Measurements from ENCODE around the gene CSNK2A1. TPM values are rescaled to one million over a fixed set of nuclear protein-coding genes. Genes with fewer than 3 reads are reported as not detected.

Gene CSNK2A1
- total and polyA plus RNA-seq, 2 of the 8 experiments (the other 6 are each of a cell fraction or from before 2014, with no cell fraction given): 117 to 260 TPM

DNA sequence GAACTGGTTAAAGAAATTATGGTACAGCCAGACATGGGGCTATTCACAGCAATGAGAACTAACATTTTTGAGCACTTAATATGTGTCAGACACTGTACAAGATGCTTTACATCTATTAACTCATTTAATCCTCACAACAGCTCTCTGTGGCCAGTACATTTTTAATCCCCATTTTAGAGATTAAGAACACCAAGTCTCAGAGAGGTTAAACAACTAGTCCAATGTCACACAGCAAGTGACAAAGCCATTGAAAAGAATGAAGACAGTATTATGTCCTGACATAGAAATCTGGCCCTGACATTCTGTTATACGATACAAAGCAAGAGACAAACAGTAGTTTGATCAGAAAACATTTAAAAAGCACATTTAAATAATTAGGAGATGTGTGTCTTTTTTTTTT is 3.8 kb upstream of the CSNK2A1 start:
- no peak overlapping the region for H3K4me2 ChIP-seq (ENCODE audit: insufficient read depth in 1 of 2, low read depth in 2 of 2, low read length in 2 of 2)
- H3K18ac ChIP-seq (ENCODE audit: extremely low read depth, low read length): no peak overlapping the region
- FAIRE-seq: no peak
- no peak overlapping the region for H3K23ac ChIP-seq (ENCODE audit: insufficient read length)
- H4K8ac ChIP-seq (ENCODE audit: extremely low read depth, insufficient read depth, low read length): no peak overlapping the region
- H4K20me1 ChIP-seq (replicated peaks in 1 of 2; ENCODE audit: control insufficient read depth in 1 of 2, insufficient read depth in 2 of 2, low read length in 2 of 2): no peaks in the 10 kb centered on the region
- H3K36me3 ChIP-seq (ENCODE audit: control insufficient read depth in 2 of 4, insufficient read depth in 4 of 4, low read length in 3 of 4): no peaks in the 10 kb centered on the region
- H4K5ac ChIP-seq (ENCODE audit: insufficient read length, low read depth, low read length): no peak overlapping the region
- H2AK5ac ChIP-seq (ENCODE audit: low read depth, low read length): no peak overlapping the region
- H2BK12ac ChIP-seq (ENCODE audit: low read depth, low read length): no peak overlapping the region
- peaks cover 4% of the 10 kb centered on the region for H3K23me2 ChIP-seq (ENCODE audit: low read depth, low read length)
- no peak overlapping the region for H3K27ac ChIP-seq (ENCODE audit: low read depth, low read length)
- no peak for DNase-seq (ENCODE audit: low read depth in 1 of 2, low spot score in 2 of 2)
- no peaks in the 10 kb centered on the region for H3K4me1 ChIP-seq (replicated peaks in 1 of 4; ENCODE audit: control insufficient read depth in 3 of 4, insufficient read depth in 4 of 4, low read length in 3 of 4)
- H4K91ac ChIP-seq (replicated peaks; ENCODE audit: insufficient read length, low read length): no peak overlapping the region
- no peak overlapping the region for H2BK120ac ChIP-seq (replicated peaks; ENCODE audit: low read depth, low read length)
- TF ChIP-seq RFX5 (IDR thresholded peaks at IDR 0.05; ENCODE audit: borderline replicate concordance, low read depth, low read length) (no peak), KDM1A (IDR thresholded peaks at IDR 0.05; ENCODE audit: borderline replicate concordance, low read length) (peak; percentile 55; the same call in 1 of the 2 replicates)
- H3K4me3 ChIP-seq (ENCODE audit: extremely low read depth in 1 of 4, insufficient read depth in 2 of 4, low read depth in 3 of 4, low read length in 4 of 4): no peak overlapping the region
- peaks cover 3 to 16% (median 11%) of the 10 kb centered on the region in 4 experiments; a peak in 5 of 7 replicates for H3K27me3 ChIP-seq (replicated peaks in 1 of 4; ENCODE audit: control insufficient read depth in 3 of 4, extremely low read depth in 1 of 4, insufficient read depth in 3 of 4, low read length in 3 of 4)
- ChIA-PET POLR2A (ENCODE audit: partially characterized antibody) (no interaction called here), CTCF (ENCODE audit: partially characterized antibody) (interaction anchor here (1.4 to 2.1 kb wide), 3 partner anchors 15 to 191 kb away, joined by 4 to 8 read pairs (median 4); no protein-coding TSS in a partner anchor)
- WGBS, 2 experiments (ENCODE audit: extremely low coverage in 1 of 2, insufficient coverage in 1 of 2, insufficient read length in 1 of 2, insufficient replicate concordance in 2 of 2, low coverage in 1 of 2, low lambda C conversion rate in 2 of 2, missing lambda C conversion rate in 1 of 2): 81% methylated on average over 1 of the region's 1 CpG; no CpG with 5 or more reads in 1 of the 2 experiments
- peaks cover 7 to 10% of the 10 kb centered on the region in 2 experiments for H3K79me2 ChIP-seq (ENCODE audit: control insufficient read depth in 1 of 2, insufficient read depth in 2 of 2, low read length in 2 of 2)
- no peak overlapping the region for H3K14ac ChIP-seq (ENCODE audit: insufficient read length)
- H3K56ac ChIP-seq (replicated peaks; ENCODE audit: insufficient read length, low read depth, low read length): no peak overlapping the region
- no peak overlapping the region for H2BK5ac ChIP-seq (ENCODE audit: low read depth, low read length)
- H2BK20ac ChIP-seq (ENCODE audit: low read length): no peak overlapping the region
- no peaks in the 10 kb centered on the region for H3K9me3 ChIP-seq (ENCODE audit: insufficient read depth in 2 of 2, low read depth in 1 of 2, low read length in 1 of 2)
- H3K9ac ChIP-seq (replicated peaks in 1 of 4; ENCODE audit: extremely low read depth in 1 of 4, low read depth in 3 of 4, low read length in 3 of 4): no peak overlapping the region
- no peak overlapping the region for H2AFZ ChIP-seq (ENCODE audit: low read length)
- no peaks in the 10 kb centered on the region for H3K79me1 ChIP-seq (ENCODE audit: low read depth, low read length)
- no peak overlapping the region for H2BK15ac ChIP-seq (ENCODE audit: low read length)
- no peak overlapping the region for H3K4ac ChIP-seq (replicated peaks; ENCODE audit: insufficient read length, low read depth, low read length)

Measured in H1 (cell line).